Fibroblast of pulmonary artery (primary cell): ENCODE results near the gene CIDEA.
A peak's percentile ranks its signal among the peaks of the same experiment; 100 is the strongest.

Source experiments
- DNase-seq: peaks from one replicate; pipeline ENCODE4 v3.0.0-alpha.2; 2010; ENCODE audit warnings: low read depth
- H3K4me3 ChIP-seq: replicated peaks from 2 replicates; pipeline ENCODE4 v1.5.1; 2011; ENCODE audit warnings: low read depth, mild to moderate bottlenecking, control low read depth, low read length, moderate library complexity
- TF ChIP-seq, protein P1 (sequence below): IDR thresholded peaks from 2 replicates; pipeline ENCODE4 v1.5.1; 2011; ENCODE audit warnings: mild to moderate bottlenecking, control low read depth, low read length, inconsistent platforms; ENCODE audit errors: missing control alignments

The CIDEA gene

DNA sequence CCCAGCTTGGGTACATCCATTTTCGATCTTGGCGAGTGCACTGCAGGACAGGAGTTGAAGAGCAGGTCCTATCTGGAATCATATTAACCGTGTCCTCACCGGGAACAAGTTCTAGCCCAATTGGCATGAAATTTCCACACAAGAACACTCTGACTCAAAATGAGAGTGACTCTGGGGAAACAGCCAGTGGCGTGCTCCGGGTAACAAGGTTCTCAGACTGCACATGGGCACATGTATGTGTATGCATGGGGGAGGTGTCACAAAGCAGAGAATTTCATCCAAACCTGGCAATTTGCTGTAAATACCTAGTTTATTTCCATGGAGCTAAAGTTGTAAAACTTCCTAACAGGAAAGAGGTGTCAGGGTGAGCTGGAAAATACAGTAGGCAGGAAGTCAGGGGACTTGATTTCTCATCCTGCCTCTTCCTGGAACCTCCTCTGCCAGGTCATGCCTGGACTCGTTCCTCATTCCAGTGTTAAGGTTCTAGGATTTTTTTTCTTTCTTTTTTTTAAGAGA is 55.6 kb downstream of the CIDEA start:
- TF ChIP-seq, protein P1, sequence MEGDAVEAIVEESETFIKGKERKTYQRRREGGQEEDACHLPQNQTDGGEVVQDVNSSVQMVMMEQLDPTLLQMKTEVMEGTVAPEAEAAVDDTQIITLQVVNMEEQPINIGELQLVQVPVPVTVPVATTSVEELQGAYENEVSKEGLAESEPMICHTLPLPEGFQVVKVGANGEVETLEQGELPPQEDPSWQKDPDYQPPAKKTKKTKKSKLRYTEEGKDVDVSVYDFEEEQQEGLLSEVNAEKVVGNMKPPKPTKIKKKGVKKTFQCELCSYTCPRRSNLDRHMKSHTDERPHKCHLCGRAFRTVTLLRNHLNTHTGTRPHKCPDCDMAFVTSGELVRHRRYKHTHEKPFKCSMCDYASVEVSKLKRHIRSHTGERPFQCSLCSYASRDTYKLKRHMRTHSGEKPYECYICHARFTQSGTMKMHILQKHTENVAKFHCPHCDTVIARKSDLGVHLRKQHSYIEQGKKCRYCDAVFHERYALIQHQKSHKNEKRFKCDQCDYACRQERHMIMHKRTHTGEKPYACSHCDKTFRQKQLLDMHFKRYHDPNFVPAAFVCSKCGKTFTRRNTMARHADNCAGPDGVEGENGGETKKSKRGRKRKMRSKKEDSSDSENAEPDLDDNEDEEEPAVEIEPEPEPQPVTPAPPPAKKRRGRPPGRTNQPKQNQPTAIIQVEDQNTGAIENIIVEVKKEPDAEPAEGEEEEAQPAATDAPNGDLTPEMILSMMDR: no peak
- H3K4me3 ChIP-seq: peak overlapping the region; percentile 82
- peak; percentile 50 for DNase-seq

DNA sequence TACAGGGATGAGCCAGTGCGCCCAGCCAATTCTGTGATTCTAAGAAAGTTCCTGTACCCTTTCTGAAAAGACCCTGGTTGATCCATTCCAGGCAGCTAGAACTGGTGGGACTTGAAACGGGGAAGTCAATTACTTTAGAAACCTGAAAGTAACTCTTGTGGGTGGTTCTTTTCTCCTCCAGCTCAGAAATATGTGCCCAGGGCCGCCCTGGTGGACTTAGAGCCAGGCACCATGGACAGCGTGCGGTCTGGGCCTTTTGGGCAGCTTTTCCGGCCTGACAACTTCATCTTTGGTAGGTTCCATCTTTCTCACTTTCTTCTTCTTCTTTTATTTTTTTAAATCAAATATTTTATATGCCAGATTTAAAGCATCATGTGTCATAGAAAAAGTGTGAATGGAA is 56.6 kb downstream of the CIDEA start:
- TF ChIP-seq, protein P1: no peak
- H3K4me3 ChIP-seq: peak overlapping the region; percentile 13
- DNase-seq: no peak

DNA sequence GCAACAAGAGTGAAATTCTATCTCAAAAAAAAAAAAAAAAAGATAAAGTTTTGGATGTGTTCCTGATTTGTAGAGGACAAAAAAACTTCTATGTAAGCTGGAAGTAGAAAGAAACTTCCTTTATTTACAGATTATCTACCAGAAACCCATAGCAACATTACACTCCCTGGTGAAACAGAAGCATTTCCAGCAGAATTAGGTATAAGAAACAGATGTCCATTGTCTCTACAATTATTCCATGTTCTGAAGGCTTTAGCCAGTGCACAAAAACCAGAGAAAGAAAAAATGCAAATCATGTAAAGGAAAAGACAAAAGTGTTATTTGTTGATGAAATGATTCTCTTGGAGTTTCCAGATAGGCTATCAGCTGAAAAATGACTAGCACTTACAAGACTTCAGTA is 58.8 kb downstream of the CIDEA start:
- peak; percentile 62 for DNase-seq
- TF ChIP-seq, protein P1: no peak
- no peak overlapping the region for H3K4me3 ChIP-seq

DNA sequence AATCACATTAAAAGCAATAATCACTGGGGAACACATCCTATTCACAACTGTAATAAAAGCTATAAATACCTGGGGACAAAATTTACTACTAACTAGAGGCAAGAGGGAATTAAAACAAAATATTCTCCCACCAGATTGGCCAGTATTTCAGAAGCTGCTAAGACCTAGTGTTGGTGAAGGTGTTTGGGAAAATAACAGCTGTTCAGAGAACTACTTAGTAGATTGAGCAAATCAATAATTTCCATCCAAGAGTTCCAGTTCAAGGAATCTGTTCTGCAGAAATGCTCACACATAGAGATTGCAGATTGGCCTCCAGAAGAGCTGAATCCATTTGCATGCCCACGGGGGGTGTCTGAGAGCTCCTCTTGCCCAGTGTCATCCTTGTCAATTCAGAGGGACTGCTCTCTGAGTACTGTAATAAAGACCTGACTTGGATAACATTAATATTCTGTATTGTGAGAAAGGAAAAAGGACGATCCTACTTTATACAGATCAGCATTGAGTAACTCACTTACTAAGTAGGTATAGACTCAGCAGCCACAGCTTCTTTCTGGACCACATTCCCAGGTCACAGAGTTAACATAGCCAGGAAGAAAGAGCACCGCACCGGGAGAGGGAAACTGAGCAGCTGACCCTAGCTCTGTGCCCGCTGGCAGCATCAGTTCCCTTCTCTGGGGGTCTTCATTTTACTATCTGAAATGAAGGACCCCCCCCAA is 59.5 kb downstream of the CIDEA start:
- TF ChIP-seq, protein P1: no peak
- DNase-seq: no peak
- H3K4me3 ChIP-seq: no peak overlapping the region

DNA sequence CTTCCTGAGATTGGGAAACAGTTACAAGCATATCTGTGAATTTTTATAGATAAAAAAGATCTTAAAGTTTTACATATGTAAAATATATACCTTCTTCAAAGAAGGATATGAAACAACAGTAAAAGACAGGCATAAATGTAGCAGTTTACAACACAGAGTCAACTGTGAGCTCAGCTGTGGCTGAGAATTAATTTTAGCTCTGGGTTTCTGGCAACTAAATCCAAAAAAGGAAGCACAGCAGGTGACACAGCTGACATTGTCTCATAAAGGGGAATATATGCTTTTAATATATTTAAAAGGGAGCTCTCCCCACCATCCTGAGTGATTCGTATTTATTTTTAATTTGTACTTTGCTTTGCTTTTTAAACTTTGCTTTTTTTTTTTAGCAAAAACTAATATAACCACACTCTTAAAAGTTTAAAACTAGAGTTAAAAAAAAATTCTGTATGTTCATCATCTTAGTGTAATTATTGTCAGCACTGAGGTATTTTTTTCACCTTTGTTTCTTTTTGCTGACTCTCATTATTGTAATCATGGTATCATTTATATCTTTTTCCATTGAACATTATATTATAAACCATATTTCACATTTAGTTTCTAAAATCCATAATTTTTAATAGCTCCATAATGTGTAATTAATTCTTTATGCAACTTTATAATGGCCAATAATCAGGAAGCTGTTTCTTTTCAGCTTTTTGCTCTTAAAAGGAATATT is 60.6 kb downstream of the CIDEA start:
- TF ChIP-seq, protein P1: no peak
- no peak overlapping the region for H3K4me3 ChIP-seq
- no peak for DNase-seq

DNA sequence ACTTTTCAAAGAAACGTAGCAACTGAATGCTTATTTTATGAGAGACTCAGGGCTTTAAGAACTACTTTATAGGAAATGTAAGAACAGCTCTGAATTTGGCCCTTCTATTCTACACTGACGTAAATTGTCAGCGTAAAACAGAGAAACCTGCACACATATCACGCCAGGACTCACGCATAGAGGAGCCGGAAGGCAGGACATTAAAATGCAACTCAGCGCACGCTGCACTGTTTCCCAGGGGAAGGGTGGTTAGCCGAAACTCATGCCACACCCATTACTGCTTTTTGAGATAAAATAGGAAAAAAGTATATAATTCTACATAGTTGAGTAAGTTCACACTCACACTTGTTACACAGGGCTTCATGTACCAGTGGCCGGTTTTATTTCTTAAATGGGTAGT is 61.3 kb downstream of the CIDEA start:
- H3K4me3 ChIP-seq: no peak overlapping the region
- TF ChIP-seq, protein P1: no peak
- DNase-seq: no peak

DNA sequence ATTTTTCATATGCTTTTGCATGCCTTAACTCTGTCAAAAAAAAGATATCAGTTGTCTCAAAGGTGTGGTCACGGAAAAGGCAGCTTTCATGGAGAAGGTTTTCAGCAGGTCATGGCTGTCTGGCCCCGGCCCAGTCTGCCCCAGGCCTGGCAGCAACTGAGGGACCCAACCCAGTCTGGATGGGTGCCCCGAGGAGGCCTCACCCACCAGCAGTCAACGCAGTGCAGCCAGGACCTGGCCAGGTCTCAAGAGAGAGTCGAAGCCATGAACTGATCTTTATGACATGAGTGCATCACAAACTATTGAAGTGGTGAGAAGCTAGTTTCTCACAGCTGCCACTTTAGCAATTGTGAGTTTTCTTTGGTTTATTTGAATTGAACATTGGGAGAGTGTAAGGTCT is 61.8 kb downstream of the CIDEA start:
- H3K4me3 ChIP-seq: no peak overlapping the region
- DNase-seq: no peak
- TF ChIP-seq, protein P1: no peak
